GM18519 (cell line): Measurements from ENCODE around the gene UBAC1.

Source experiments
- ATAC-seq: cut with Tn5 transposase; IDR thresholded peaks from one replicate; pipeline ENCODE4 v1.9.1; 2021; ENCODE audit warnings: mild to moderate bottlenecking, moderate library complexity; ENCODE audit not compliant: unreplicated experiment, low FRiP score

UBAC1 gene

GRCh38 chr9:135887585-135888050, 73.6 kb downstream of the UBAC1 start:
- no peak for ATAC-seq

- no peak for ATAC-seq
These were observed 74.1 kb downstream of the UBAC1 start for GRCh38 chr9:135887021-135887507.

- no peak for ATAC-seq
These were observed 74.8 kb downstream of the UBAC1 start for GRCh38 chr9:135886147-135886981.

GRCh38 chr9:135885100-135885853, 75.9 kb downstream of the UBAC1 start:
- ATAC-seq, result no peak

DNA sequence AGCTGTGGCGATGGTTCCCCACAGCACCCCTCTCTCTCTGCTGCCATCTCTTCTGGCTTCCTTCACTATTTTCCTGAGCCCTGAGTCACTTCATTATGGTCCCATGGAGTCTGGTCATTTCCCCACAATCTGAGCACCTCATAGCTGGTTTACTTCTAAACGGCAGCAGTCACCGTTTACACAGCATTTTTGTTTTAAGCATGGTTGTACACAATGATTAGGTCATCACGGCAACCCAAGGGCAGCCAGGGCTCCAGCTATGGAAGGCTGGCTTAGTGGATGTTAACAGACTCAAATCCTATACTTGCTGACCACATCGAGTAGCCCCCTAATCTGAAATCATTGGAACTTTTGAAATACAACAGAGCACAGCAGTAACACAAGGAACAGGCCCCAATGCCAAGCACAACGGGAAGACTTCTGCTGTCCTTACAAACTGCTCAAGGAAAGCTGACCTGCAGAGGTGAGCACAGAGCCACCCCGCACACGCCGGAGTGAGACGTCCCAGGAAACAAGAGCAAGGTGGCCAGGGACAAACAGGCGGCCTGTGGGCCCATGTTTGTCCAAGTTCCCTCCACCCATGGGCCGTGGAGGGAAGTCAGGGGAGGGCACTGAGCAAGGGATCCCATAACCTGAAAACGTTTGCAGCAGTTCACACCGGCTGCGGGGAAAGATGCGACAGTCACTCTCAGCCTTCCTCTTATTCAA, 76.7 kb downstream of the UBAC1 start:
- no peak for ATAC-seq

GRCh38 chr9:135883410-135884089, 77.6 kb downstream of the UBAC1 start:
- no peak for ATAC-seq
